ENCODE measurements around the gene SIK2. TPM values are rescaled to one million over a fixed set of nuclear protein-coding genes. Genes with fewer than 3 reads are reported as not detected.

Gene SIK2
- total RNA-seq, 1 donor from 2014 or later, result 13.8 TPM

DNA sequence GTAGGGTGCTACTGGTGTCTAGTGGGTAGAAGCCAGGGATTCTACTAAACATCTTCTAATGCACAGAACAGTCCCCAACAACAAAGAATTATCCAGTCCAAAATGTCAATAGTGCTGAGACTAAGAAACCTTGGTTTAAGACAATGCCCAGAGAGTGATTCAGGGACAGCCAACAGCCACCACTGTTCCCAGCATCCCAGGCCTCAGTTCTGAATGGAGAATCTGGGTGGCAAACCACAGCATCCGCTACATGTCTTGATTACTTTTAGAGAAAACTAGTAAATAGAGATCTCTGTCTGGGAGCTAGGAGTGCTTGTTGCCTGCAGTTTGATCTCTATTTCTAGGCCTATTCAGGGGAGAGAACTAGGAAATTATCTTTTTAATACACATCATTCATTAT lies 20.9 kb upstream of the SIK2 start:
- no peak for DNase-seq (ENCODE audit: extremely low read depth, low read depth, low spot score)

DNA sequence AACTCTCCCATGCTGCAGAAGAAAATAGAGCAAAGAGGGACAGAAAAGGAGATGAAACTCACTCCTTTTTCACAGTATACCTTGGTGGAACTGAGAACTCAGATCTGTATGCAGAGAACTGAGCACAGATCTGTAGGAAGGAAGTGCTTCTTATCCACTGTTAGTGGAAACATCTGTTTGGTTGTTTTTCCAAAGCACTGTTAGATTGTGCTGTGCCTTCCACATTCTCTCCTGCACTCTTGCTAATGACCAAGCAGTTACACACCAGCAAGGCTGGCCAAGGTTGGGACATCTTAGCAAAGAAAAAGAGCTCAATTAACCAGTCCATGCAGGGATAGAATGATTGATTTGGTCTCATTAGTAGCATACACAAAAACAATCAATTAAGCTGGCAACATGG lies 20.1 kb upstream of the SIK2 start:
- DNase-seq (ENCODE audit: extremely low read depth, low read depth, low spot score), result no peak

GRCh38 chr11:111582881-111583280 lies 19.4 kb upstream of the SIK2 start:
- no peak for DNase-seq (ENCODE audit: extremely low read depth, low read depth, low spot score)

DNA sequence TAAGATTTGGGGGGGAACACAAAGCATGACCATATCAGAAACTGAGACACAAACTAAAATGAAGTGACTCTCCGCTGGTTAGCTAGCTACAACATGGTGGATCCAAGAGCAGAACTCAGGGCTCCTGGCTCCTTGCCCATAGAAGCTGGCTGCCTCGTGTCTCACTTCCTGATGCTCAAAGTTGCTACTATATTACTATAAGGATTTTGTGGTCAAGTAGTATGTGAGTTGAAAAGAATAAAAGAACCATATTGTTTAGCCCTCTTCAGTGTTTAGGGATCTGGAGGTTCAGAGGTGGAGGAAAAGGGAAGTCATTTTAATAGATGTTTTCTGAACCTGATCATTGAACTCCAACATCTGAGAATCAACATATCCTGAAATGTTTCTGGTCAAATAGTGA lies 16.9 kb upstream of the SIK2 start:
- DNase-seq (ENCODE audit: extremely low read depth, low read depth, low spot score), result no peak

DNA sequence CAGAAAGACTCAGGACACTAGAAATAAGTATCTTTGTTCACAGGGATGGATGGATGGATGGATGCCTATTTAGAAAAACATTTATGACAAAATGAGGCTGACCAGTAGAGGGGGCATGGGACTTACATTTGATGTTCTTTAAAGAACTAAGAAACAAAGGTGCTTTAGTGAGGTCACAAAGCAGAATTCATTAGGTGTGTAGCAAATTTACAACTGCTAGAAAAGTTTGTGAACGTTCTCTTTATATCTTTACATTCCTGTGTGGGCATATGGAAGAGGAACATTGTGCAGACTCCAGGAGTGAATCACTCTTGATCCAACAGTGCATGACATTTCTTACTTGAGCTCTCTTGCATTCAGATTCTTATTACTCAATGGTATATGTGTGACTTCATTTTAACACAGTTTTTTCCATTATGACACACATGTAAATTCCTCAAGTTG lies 15.8 kb upstream of the SIK2 start:
- no peak for DNase-seq (ENCODE audit: extremely low read depth, low read depth, low spot score)

DNA sequence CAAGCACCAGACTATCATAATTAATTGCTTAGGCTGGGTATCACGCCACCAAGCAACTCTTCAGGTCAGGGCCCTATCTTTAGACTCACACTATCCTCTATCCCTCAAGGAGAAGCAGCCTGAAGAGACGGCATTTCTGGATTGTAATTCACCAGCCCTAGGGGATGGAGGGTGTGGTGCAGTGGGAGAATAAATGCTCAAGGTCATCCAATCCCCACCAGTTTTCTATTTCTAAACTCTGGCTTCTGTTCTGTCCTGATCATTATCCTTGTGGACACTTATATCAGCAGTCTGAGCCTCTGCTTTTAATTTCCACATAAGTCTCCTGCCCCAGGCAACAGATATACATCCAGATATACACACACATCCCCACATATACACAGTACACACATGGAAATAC lies 13.1 kb upstream of the SIK2 start:
- no peak for DNase-seq (ENCODE audit: extremely low read depth, low read depth, low spot score)

GRCh38 chr11:111589886-111590499 lies 12.3 kb upstream of the SIK2 start:
- no peak for DNase-seq (ENCODE audit: extremely low read depth, low read depth, low spot score)

- DNase-seq (ENCODE audit: extremely low read depth, low read depth, low spot score), result no peak
Measured at GRCh38 chr11:111591187-111591960, 10.9 kb upstream of the SIK2 start.

GRCh38 chr11:111592491-111592890 lies 9.8 kb upstream of the SIK2 start:
- no peak for DNase-seq (ENCODE audit: extremely low read depth, low read depth, low spot score)

GRCh38 chr11:111596319-111596718 lies 5.9 kb upstream of the SIK2 start:
- DNase-seq (ENCODE audit: extremely low read depth, low read depth, low spot score), result no peak

GRCh38 chr11:111598148-111598547 lies 4.1 kb upstream of the SIK2 start:
- no peak for DNase-seq (ENCODE audit: extremely low read depth, low read depth, low spot score)

GRCh38 chr11:111598559-111598958 lies 3.7 kb upstream of the SIK2 start:
- DNase-seq (ENCODE audit: extremely low read depth, low read depth, low spot score), result no peak

DNA sequence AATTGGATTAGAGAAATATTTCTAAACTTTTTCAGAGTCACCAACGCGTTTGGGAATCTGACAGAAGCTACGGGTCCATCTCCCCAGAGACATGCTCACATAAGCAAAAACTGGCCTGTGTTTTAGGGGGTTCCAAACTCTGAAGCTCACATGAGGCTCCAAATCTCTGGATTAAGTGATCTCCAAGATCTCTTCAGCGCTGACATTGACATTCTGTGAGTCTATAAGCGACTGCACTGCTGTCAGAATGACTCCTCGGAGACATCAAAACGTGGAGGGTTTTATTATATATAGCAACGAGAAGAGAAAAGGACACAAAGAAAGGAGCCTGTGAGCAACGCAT lies 642 bp upstream of the SIK2 start:
- no peak for DNase-seq (ENCODE audit: extremely low read depth, low read depth, low spot score)

GRCh38 chr11:111602865-111603610 lies 789 bp downstream of the SIK2 start:
- DNase-seq (ENCODE audit: extremely low read depth, low read depth, low spot score), result no peak

GRCh38 chr11:111603611-111604130 lies 1.4 kb downstream of the SIK2 start:
- no peak for DNase-seq (ENCODE audit: extremely low read depth, low read depth, low spot score)

- DNase-seq (ENCODE audit: extremely low read depth, low read depth, low spot score), result no peak
Measured at GRCh38 chr11:111604392-111605009, 2.3 kb downstream of the SIK2 start.

- no peak for DNase-seq (ENCODE audit: extremely low read depth, low read depth, low spot score)
Measured at GRCh38 chr11:111605681-111606080, 3.4 kb downstream of the SIK2 start.

- no peak for DNase-seq (ENCODE audit: extremely low read depth, low read depth, low spot score)
Measured at GRCh38 chr11:111606986-111607385, 4.7 kb downstream of the SIK2 start.

- no peak for DNase-seq (ENCODE audit: extremely low read depth, low read depth, low spot score)
Measured at GRCh38 chr11:111607751-111608150, 5.5 kb downstream of the SIK2 start.

- DNase-seq (ENCODE audit: extremely low read depth, low read depth, low spot score), result no peak
Measured at GRCh38 chr11:111612224-111612623, 10.0 kb downstream of the SIK2 start.

DNA sequence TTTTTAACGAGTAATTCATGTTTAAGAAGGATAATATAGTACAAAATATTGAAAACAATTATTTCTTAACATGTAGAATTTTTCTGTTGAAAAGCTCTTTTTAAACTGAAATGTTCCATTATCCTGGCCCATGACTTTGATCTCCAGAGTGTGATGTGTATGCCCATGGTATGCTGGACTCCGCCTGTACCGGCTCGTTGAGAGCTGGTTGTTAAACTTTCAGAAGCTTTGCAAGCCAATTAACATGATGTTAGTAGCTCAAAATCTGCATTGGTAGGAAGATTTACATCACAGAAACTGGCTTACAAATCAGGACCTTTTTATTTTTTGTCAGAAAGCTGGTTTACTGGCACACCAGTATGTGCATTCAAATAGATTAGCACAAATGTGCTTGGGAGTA lies 15.0 kb downstream of the SIK2 start:
- no peak for DNase-seq (ENCODE audit: extremely low read depth, low read depth, low spot score)

All from glomerular endothelial cell (primary cell).